Measurements from ENCODE around the gene DCDC2B.

- TF ChIP-seq POLR2A (IDR thresholded peaks at IDR 0.05) (no peak), CTCF (IDR thresholded peaks at IDR 0.05) (no peak), EP300 (IDR thresholded peaks at IDR 0.05; ENCODE audit: low read depth) (no peak)
Measured at GRCh38 chr1:32257227-32257508, 48.3 kb downstream of the DCDC2B start.
